Karpas-422 (cell line): ENCODE results near the gene TEF. TPM values are rescaled to one million over a fixed set of nuclear protein-coding genes. Genes with fewer than 3 reads are reported as not detected.

Experiments used
- DNase-seq: peaks from one replicate; pipeline ENCODE4 v3.0.0-alpha.2; 2015
- H2AFZ ChIP-seq: fragments of 200-600 bp; sonication (generic); 2 replicates; pipeline ENCODE4 v1.6.1; 2014; ENCODE audit warnings: antibody characterized with exemption, low read length, mixed read lengths
- H3K27ac ChIP-seq: fragments of 200-600 bp; sonication (generic); 2 replicates; pipeline ENCODE4 v1.5.1; 2014; ENCODE audit warnings: mild to moderate bottlenecking, low read length, moderate library complexity
- H3K27me3 ChIP-seq: fragments of 200-600 bp; sonication (generic); 2 replicates; pipeline ENCODE4 v1.6.1; 2014; ENCODE audit warnings: low read length, mixed read lengths
- H3K36me3 ChIP-seq: fragments of 200-600 bp; sonication (generic); 2 replicates; pipeline ENCODE4 v1.6.1; 2014; ENCODE audit warnings: low read length, mixed read lengths; ENCODE audit not compliant: insufficient read depth
- H3K4me1 ChIP-seq: fragments of 200-600 bp; sonication (generic); 2 replicates; pipeline ENCODE4 v1.6.1; 2014; ENCODE audit warnings: mild to moderate bottlenecking, low read length, mixed read lengths
- H3K4me2 ChIP-seq: fragments of 200-600 bp; sonication (generic); 2 replicates; pipeline ENCODE4 v1.6.1; 2014; ENCODE audit warnings: low read length, low read depth, mild to moderate bottlenecking; ENCODE audit not compliant: poor library complexity, severe bottlenecking
- H3K4me3 ChIP-seq: fragments of 200-600 bp; sonication (generic); 2 replicates; pipeline ENCODE4 v1.5.1; 2014; ENCODE audit warnings: mild to moderate bottlenecking, antibody characterized with exemption, low read length, mixed read lengths
- H3K79me2 ChIP-seq: fragments of 200-600 bp; sonication (generic); 2 replicates; pipeline ENCODE4 v1.6.1; 2014; ENCODE audit warnings: mild to moderate bottlenecking, low read length, mixed read lengths
- H3K9ac ChIP-seq: fragments of 200-600 bp; sonication (generic); 2 replicates; pipeline ENCODE4 v1.6.0; 2014; ENCODE audit warnings: low read length
- H3K9me2 ChIP-seq: fragments of 200-600 bp; sonication (generic), shearing (Covaris generic); replicated peaks from 2 replicates; pipeline ENCODE4 v1.6.0; 2014; ENCODE audit warnings: mild to moderate bottlenecking, low read length, moderate library complexity; ENCODE audit not compliant: insufficient read depth
- H3K9me3 ChIP-seq: fragments of 300-700, 200-600 bp; sonication (generic); 2 replicates; pipeline ENCODE4 v1.6.1; 2014; ENCODE audit warnings: low read length, mixed read lengths
- H4K20me1 ChIP-seq: fragments of 200-600 bp; sonication (generic); 2 replicates; pipeline ENCODE4 v1.6.1; 2014; ENCODE audit warnings: mild to moderate bottlenecking, antibody characterized with exemption, low read length, low read depth; ENCODE audit not compliant: insufficient read depth
- total RNA-seq: library from RNA; depleted of rRNA; stranded (reverse); fragments of >200 nt; shearing (Covaris generic); gene quantifications from 2 replicates; pipeline ENCODE4 v1.2.3, GENCODE V29; 2014; ENCODE audit warnings: low replicate concordance

TEF gene
- total RNA-seq, 1 experiment from 2014 or later: 4.4 TPM

GRCh38 chr22:41380993-41381328, 781 bp upstream of the TEF start:
- Histone ChIP-seq H3K27me3 (no peaks in the 10 kb centered on the region), H3K9me2 (no peaks in the 10 kb centered on the region), H3K4me1 (peaks cover 28% of the 10 kb centered on the region), H3K9ac (peak overlapping the region; percentile 55; the same call in 1 of the 2 replicates), H2AFZ (peak overlapping the region; percentile 87; the same call in 1 of the 2 replicates), H3K36me3 (no peaks in the 10 kb centered on the region), H3K4me3 (peak overlapping the region; percentile 29; the same call in 1 of the 2 replicates), H3K4me2 (peak overlapping the region; percentile 59), H3K79me2 (peaks cover 17% of the 10 kb centered on the region), H3K9me3 (no peaks in the 10 kb centered on the region), H4K20me1 (no peaks in the 10 kb centered on the region), H3K27ac (no peak overlapping the region)
- no peak for DNase-seq

- Histone ChIP-seq H3K9ac (peak overlapping the region; percentile 96), H3K4me3 (peak overlapping the region; percentile 92), H2AFZ (peak overlapping the region; percentile 81), H3K4me2 (peak overlapping the region; percentile 93), H4K20me1 (no peaks in the 10 kb centered on the region), H3K9me3 (no peaks in the 10 kb centered on the region), H3K9me2 (no peaks in the 10 kb centered on the region), H3K27ac (peak overlapping the region; percentile 75), H3K79me2 (peaks cover 17% of the 10 kb centered on the region), H3K36me3 (no peaks in the 10 kb centered on the region), H3K4me1 (peaks cover 28% of the 10 kb centered on the region), H3K27me3 (no peaks in the 10 kb centered on the region)
- peak; percentile 75 for DNase-seq
Observed at GRCh38 chr22:41382098-41382578, 396 bp downstream of the TEF start.

GRCh38 chr22:41382610-41383009, 868 bp downstream of the TEF start:
- H2AFZ ChIP-seq: peak overlapping the region; percentile 71
- H4K20me1 ChIP-seq: no peaks in the 10 kb centered on the region
- peaks cover 26% of the 10 kb centered on the region for H3K4me1 ChIP-seq
- no peaks in the 10 kb centered on the region for H3K27me3 ChIP-seq
- H3K4me2 ChIP-seq: peak overlapping the region; percentile 93
- H3K9me2 ChIP-seq: no peaks in the 10 kb centered on the region
- H3K9me3 ChIP-seq: no peaks in the 10 kb centered on the region
- peak overlapping the region; percentile 92 for H3K4me3 ChIP-seq
- DNase-seq: no peak
- H3K36me3 ChIP-seq: no peaks in the 10 kb centered on the region
- H3K27ac ChIP-seq: no peak overlapping the region
- H3K9ac ChIP-seq: peak overlapping the region; percentile 96
- H3K79me2 ChIP-seq: peaks cover 17% of the 10 kb centered on the region

- Histone ChIP-seq H3K4me3 (peak overlapping the region; percentile 92), H3K27ac (no peak overlapping the region), H3K4me1 (peaks cover 25% of the 10 kb centered on the region), H3K27me3 (no peaks in the 10 kb centered on the region), H3K79me2 (peaks cover 17% of the 10 kb centered on the region), H3K9me2 (no peaks in the 10 kb centered on the region), H2AFZ (no peak overlapping the region), H3K4me2 (peak overlapping the region; percentile 93), H3K9me3 (no peaks in the 10 kb centered on the region), H3K9ac (peak overlapping the region; percentile 96), H4K20me1 (no peaks in the 10 kb centered on the region), H3K36me3 (no peaks in the 10 kb centered on the region)
- no peak for DNase-seq
Observed at GRCh38 chr22:41383085-41383484, 1.3 kb downstream of the TEF start.

DNA sequence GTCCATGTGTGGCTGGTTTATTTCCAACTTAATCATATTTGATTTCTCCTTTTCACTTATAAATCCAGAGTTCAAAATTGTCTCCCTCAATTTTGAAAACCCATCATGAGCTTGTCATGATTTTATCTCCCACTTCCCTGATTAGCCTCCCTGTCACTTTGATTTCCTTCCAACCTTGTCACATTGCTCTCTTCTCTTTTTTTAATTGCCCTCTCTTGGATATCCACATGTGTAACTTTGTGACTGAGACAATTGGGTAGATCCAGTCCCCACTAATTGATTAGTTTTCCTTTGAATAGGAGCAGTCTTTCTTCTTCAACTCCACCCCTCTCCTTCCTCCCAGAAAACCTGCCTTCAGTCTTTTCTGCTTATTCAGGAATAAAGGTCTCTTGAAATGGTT, 2.4 kb downstream of the TEF start:
- H3K27ac ChIP-seq: no peak overlapping the region

DNA sequence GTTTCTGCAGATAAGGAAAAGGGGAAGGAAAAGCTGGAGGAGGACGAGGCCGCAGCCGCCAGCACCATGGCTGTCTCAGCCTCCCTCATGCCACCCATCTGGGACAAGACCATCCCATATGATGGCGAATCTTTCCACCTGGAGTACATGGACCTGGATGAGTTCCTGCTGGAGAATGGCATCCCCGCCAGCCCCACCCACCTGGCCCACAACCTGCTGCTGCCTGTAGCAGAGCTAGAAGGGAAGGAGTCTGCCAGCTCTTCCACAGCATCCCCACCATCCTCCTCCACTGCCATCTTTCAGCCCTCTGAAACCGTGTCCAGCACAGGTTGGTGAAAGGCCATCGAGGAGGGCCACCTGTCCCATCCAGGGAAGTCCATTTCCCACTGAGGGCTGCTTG, 5.6 kb downstream of the TEF start:
- Histone ChIP-seq H3K9me3 (no peaks in the 10 kb centered on the region), H4K20me1 (no peaks in the 10 kb centered on the region), H3K9me2 (no peaks in the 10 kb centered on the region), H3K27me3 (no peaks in the 10 kb centered on the region), H3K36me3 (0 out of 2 replicates have a peak, but pooled peaks cover 2% of the 10 kb centered on the region), H3K79me2 (peaks cover 15% of the 10 kb centered on the region), H3K27ac (no peak overlapping the region), H3K4me3 (no peak overlapping the region), H2AFZ (no peak overlapping the region), H3K4me2 (no peak overlapping the region), H3K4me1 (peaks cover 16% of the 10 kb centered on the region), H3K9ac (no peak overlapping the region)
- DNase-seq: no peak

More for the DNA sequence above, 2.4 kb downstream of the TEF start:
- Histone ChIP-seq H3K79me2 (peaks cover 17% of the 10 kb centered on the region), H3K27me3 (no peaks in the 10 kb centered on the region), H3K36me3 (no peaks in the 10 kb centered on the region), H4K20me1 (no peaks in the 10 kb centered on the region), H3K9me2 (no peaks in the 10 kb centered on the region), H3K9me3 (no peaks in the 10 kb centered on the region), H2AFZ (no peak overlapping the region), H3K4me3 (no peak overlapping the region), H3K4me2 (no peak overlapping the region), H3K9ac (no peak overlapping the region), H3K4me1 (peaks cover 25% of the 10 kb centered on the region)
- no peak for DNase-seq

- H3K9ac ChIP-seq: no peak overlapping the region
- H2AFZ ChIP-seq: no peak overlapping the region
- H3K36me3 ChIP-seq: peaks cover 2% of the 10 kb centered on the region; the same call in 1 of the 2 replicates
- no peaks in the 10 kb centered on the region for H3K27me3 ChIP-seq
- H3K9me2 ChIP-seq: no peaks in the 10 kb centered on the region
- DNase-seq: no peak
- H3K4me2 ChIP-seq: no peak overlapping the region
- H3K9me3 ChIP-seq: no peaks in the 10 kb centered on the region
- no peaks in the 10 kb centered on the region for H3K4me1 ChIP-seq
- H3K27ac ChIP-seq: no peak overlapping the region
- no peak overlapping the region for H3K4me3 ChIP-seq
- no peaks in the 10 kb centered on the region for H4K20me1 ChIP-seq
- no peaks in the 10 kb centered on the region for H3K79me2 ChIP-seq
Observed at GRCh38 chr22:41394012-41394356, 12.2 kb downstream of the TEF start.

GRCh38 chr22:41395531-41396240, 13.9 kb downstream of the TEF start:
- Histone ChIP-seq H3K36me3 (no peaks in the 10 kb centered on the region; the same call in 1 of the 2 replicates), H3K4me1 (no peaks in the 10 kb centered on the region), H3K27ac (no peak overlapping the region), H3K9ac (no peak overlapping the region), H3K4me3 (no peak overlapping the region), H4K20me1 (no peaks in the 10 kb centered on the region), H3K4me2 (no peak overlapping the region), H3K79me2 (no peaks in the 10 kb centered on the region), H2AFZ (no peak overlapping the region), H3K27me3 (no peaks in the 10 kb centered on the region), H3K9me3 (no peaks in the 10 kb centered on the region), H3K9me2 (no peaks in the 10 kb centered on the region)
- no peak for DNase-seq
